HepG2 (cell line): ENCODE data around the gene RNF125. TPM values are rescaled to one million over a fixed set of nuclear protein-coding genes. Genes with fewer than 3 reads are reported as not detected.

ENCODE experiments used
- ATAC-seq: fragments of 200-7000 bp; cut with Tn5 transposase; 3 replicates; pipeline ENCODE4 v1.9.1; 2020; ENCODE audit warnings: mild to moderate bottlenecking, moderate library complexity
- BruUV-seq: library from RNA; stranded (reverse); fragments of 400-500 nt; replicated peaks from 2 replicates; lab custom pipeline; 2021; lab: Mats Ljungman, UMichigan
- CTCF ChIA-PET: fragments of 300-600 bp; formaldehyde crosslinking; extraction: SDS; loops from one replicate; lab custom pipeline; 2021; ENCODE audit warnings: low total read pairs, inconsistent platforms, low intra/inter-chr PET ratio; lab: Yijun Ruan, JAX
- POLR2A ChIA-PET: fragments of 350-600 bp; sonication (Branson Sonifier 250); formaldehyde crosslinking; loops from one replicate; lab custom pipeline; 2020; ENCODE audit warnings: antibody characterized with exemption, inconsistent platforms; lab: Yijun Ruan, JAX
- DNase-seq: peaks from one replicate; pipeline ENCODE4 v3.0.0-alpha.2; 2015; ENCODE audit warnings: low spot score
- FAIRE-seq: peaks from 3 replicates; lab custom pipeline; 2011; peaks lifted over from hg19 to GRCh38; lab: Jason Lieb, UNC
- H2AFZ ChIP-seq: one replicate; pipeline ENCODE4 v1.6.1; 2011; ENCODE audit warnings: low read length, inconsistent platforms
- H3K27ac ChIP-seq: fragments of 300-600 bp; 3 replicates; pipeline ENCODE4 v1.8.0; 2011; ENCODE audit warnings: mixed run types, mild to moderate bottlenecking, mixed read lengths, low read length, inconsistent platforms; ENCODE audit not compliant: insufficient read depth; ENCODE audit errors: extremely low read length
- H3K27me3 ChIP-seq, 2 experiments: fragments of 200-600 bp in 1 of 2; 2 replicates in 1 of 2; 3 replicates in 1 of 2; pipeline versions ENCODE4 v1.6.0 to v1.8.0; 2011; ENCODE audit warnings: low read length in 2 of 2, mild to moderate bottlenecking in 2 of 2, moderate library complexity in 2 of 2, inconsistent platforms in 1 of 2; ENCODE audit not compliant: insufficient read depth in 2 of 2, control insufficient read depth in 1 of 2
- H3K36me3 ChIP-seq, 2 experiments: fragments of 200-600 bp in 1 of 2; replicated peaks in 1 of 2; 2 replicates in 1 of 2; 3 replicates in 1 of 2; pipeline versions ENCODE4 v1.5.1 to v1.8.0; 2011; ENCODE audit warnings: low read length in 2 of 2, inconsistent platforms in 1 of 2; ENCODE audit not compliant: insufficient read depth in 2 of 2, control insufficient read depth in 1 of 2
- H3K4me1 ChIP-seq: 2 replicates; pipeline ENCODE4 v1.5.1; 2012; ENCODE audit warnings: low read length, inconsistent platforms; ENCODE audit not compliant: insufficient read depth
- H3K4me2 ChIP-seq: 2 replicates; pipeline ENCODE4 v1.6.0; 2011; ENCODE audit warnings: low read depth, low read length, inconsistent platforms
- H3K4me3 ChIP-seq, 3 experiments: fragments of 200-600 bp in 1 of 3; sonication (generic), shearing (Covaris generic) in 1 of 3; replicated peaks in 1 of 3; 2 replicates each; pipeline ENCODE4 v1.5.1; 2011 to 2016; ENCODE audit warnings: low read length in 3 of 3, inconsistent platforms in 2 of 3, low read depth in 2 of 3, mild to moderate bottlenecking in 2 of 3, control low read depth in 1 of 3, mixed read lengths in 1 of 3; ENCODE audit not compliant: insufficient read depth in 1 of 3
- H3K79me2 ChIP-seq: one replicate; pipeline ENCODE4 v1.6.1; 2011; ENCODE audit warnings: low read length, inconsistent platforms; ENCODE audit not compliant: insufficient read depth
- H3K9ac ChIP-seq: 2 replicates; pipeline ENCODE4 v1.6.0; 2011; ENCODE audit warnings: mild to moderate bottlenecking, low read depth, low read length, inconsistent platforms; ENCODE audit not compliant: insufficient read depth
- H3K9me3 ChIP-seq: 2 replicates; pipeline ENCODE4 v1.5.1; 2012; ENCODE audit warnings: mild to moderate bottlenecking, low read length
- H4K20me1 ChIP-seq: 2 replicates; pipeline ENCODE4 v1.6.0; 2011; ENCODE audit warnings: inconsistent platforms, mild to moderate bottlenecking, low read length, moderate library complexity; ENCODE audit not compliant: insufficient read depth
- CAMTA2 ChIP-seq: sonication (generic); formaldehyde crosslinking; IDR thresholded peaks from 2 replicates; pipeline ENCODE4 v1.4.0; 2020; ENCODE audit warnings: mild to moderate bottlenecking, missing genetic modification reagents, borderline replicate concordance
- CHD2 ChIP-seq: IDR thresholded peaks from 2 replicates; pipeline ENCODE4 v1.6.1; 2011; ENCODE audit warnings: low read depth, low read length, improper control_type of control experiment
- ELF4 ChIP-seq: sonication (generic); formaldehyde crosslinking; IDR thresholded peaks from 2 replicates; pipeline ENCODE4 v1.5.0; 2020; ENCODE audit warnings: missing genetic modification reagents, mild to moderate bottlenecking, moderate library complexity, borderline replicate concordance
- FOXA1 ChIP-seq, 2 experiments: fragments of 450-650 bp in 1 of 2; sonication (generic) in 1 of 2; formaldehyde crosslinking in 1 of 2; IDR thresholded peaks; 2 replicates each; pipeline versions ENCODE4 v1.4.0 to v1.6.1; 2016 to 2020; ENCODE audit warnings: missing genetic modification reagents in 1 of 2
- GATAD2A ChIP-seq: IDR thresholded peaks from 2 replicates; pipeline ENCODE4 v1.6.1; 2016
- GTF3A ChIP-seq: sonication (generic); formaldehyde crosslinking; conservative IDR thresholded peaks from 2 replicates; pipeline ENCODE4 v1.4.0; 2020; ENCODE audit warnings: mild to moderate bottlenecking, missing genetic modification reagents
- HNF4A ChIP-seq: sonication (generic); formaldehyde crosslinking; IDR thresholded peaks from 2 replicates; pipeline ENCODE4 v1.4.0; 2020; ENCODE audit warnings: missing genetic modification reagents
- HNRNPUL1 ChIP-seq: fragments of 200-400 bp; formaldehyde crosslinking; IDR thresholded peaks from 2 replicates; pipeline ENCODE4 v1.6.1; 2017; ENCODE audit warnings: low read depth, mild to moderate bottlenecking, low read length, moderate library complexity
- HOXA9 ChIP-seq: sonication (generic); formaldehyde crosslinking; IDR thresholded peaks from 2 replicates; pipeline ENCODE4 v1.8.1; 2022; ENCODE audit warnings: missing genetic modification reagents, mild to moderate bottlenecking, moderate library complexity, borderline replicate concordance
- HOXD1 ChIP-seq: sonication (generic); formaldehyde crosslinking; IDR thresholded peaks from 2 replicates; pipeline ENCODE4 v1.5.0; 2020; ENCODE audit warnings: missing genetic modification reagents
- MTA1 ChIP-seq: sonication (generic); formaldehyde crosslinking; IDR thresholded peaks from 2 replicates; pipeline ENCODE4 v1.4.0; 2020; ENCODE audit warnings: missing genetic modification reagents, mild to moderate bottlenecking, borderline replicate concordance
- NBN ChIP-seq: fragments of 450-650 bp; conservative IDR thresholded peaks from 2 replicates; pipeline ENCODE4 v1.6.1; 2017
- NFATC3 ChIP-seq: sonication (generic); formaldehyde crosslinking; IDR thresholded peaks from 2 replicates; pipeline ENCODE4 v1.5.1; 2020; ENCODE audit warnings: mild to moderate bottlenecking, missing genetic modification reagents
- PAX8 ChIP-seq: sonication (generic); formaldehyde crosslinking; IDR thresholded peaks from 2 replicates; pipeline ENCODE4 v1.8.0; 2022; ENCODE audit warnings: mild to moderate bottlenecking, missing genetic modification reagents, borderline replicate concordance
- RXRA ChIP-seq: sonication (generic); formaldehyde crosslinking; IDR thresholded peaks from 2 replicates; pipeline ENCODE4 v1.5.1; 2020; ENCODE audit warnings: missing genetic modification reagents
- SMAD3 ChIP-seq: sonication (generic); formaldehyde crosslinking; IDR thresholded peaks from 2 replicates; pipeline ENCODE4 v1.4.0; 2020; ENCODE audit warnings: missing genetic modification reagents
- SOX13 ChIP-seq, 3 experiments: fragments of 450-650 bp in 1 of 3; sonication (generic) in 1 of 3; formaldehyde crosslinking in 1 of 3; IDR thresholded peaks in 2 of 3; conservative IDR thresholded peaks in 1 of 3; 2 replicates each; pipeline versions ENCODE4 v1.5.0 to v1.6.1; 2016 to 2020; ENCODE audit warnings: antibody characterized with exemption in 1 of 3, mild to moderate bottlenecking in 1 of 3, missing compliant biosample characterization in 1 of 3, missing genetic modification reagents in 1 of 3, moderate library complexity in 1 of 3
- SOX6 ChIP-seq, 2 experiments: fragments of 450-650 bp in 1 of 2; sonication (generic) in 1 of 2; formaldehyde crosslinking in 1 of 2; IDR thresholded peaks; 2 replicates each; pipeline versions ENCODE4 v1.4.0 to v1.6.1; 2017 to 2020; ENCODE audit warnings: antibody characterized with exemption in 1 of 2, mild to moderate bottlenecking in 1 of 2, missing genetic modification reagents in 1 of 2
- SP5 ChIP-seq: IDR thresholded peaks from 2 replicates; pipeline ENCODE4 v1.6.1; 2016; ENCODE audit warnings: low read depth, borderline replicate concordance
- TCF7 ChIP-seq: sonication (generic); IDR thresholded peaks from 2 replicates; pipeline ENCODE4 v1.6.1; 2016; ENCODE audit warnings: antibody characterized with exemption, low read depth
- ZBTB37 ChIP-seq: sonication (generic); formaldehyde crosslinking; IDR thresholded peaks from 2 replicates; pipeline ENCODE4 v1.4.0; 2020; ENCODE audit warnings: mild to moderate bottlenecking, missing genetic modification reagents
- ZFY ChIP-seq: sonication (generic); formaldehyde crosslinking; IDR thresholded peaks from 2 replicates; pipeline ENCODE4 v1.4.0; 2020; ENCODE audit warnings: missing genetic modification reagents
- ZNF263 ChIP-seq: sonication (generic); formaldehyde crosslinking; IDR thresholded peaks from 2 replicates; pipeline ENCODE4 v1.4.0; 2020; ENCODE audit warnings: missing genetic modification reagents
- ZNF567 ChIP-seq: sonication (generic); formaldehyde crosslinking; IDR thresholded peaks from 2 replicates; pipeline ENCODE4 v1.8.1; 2023; ENCODE audit warnings: mild to moderate bottlenecking, missing genetic modification reagents, borderline replicate concordance
- ZNF878 ChIP-seq: sonication (generic); formaldehyde crosslinking; IDR thresholded peaks from 2 replicates; pipeline ENCODE4 v1.8.1; 2023; ENCODE audit warnings: mild to moderate bottlenecking, missing genetic modification reagents, moderate library complexity
- ZNF883 ChIP-seq: sonication (generic); formaldehyde crosslinking; IDR thresholded peaks from 2 replicates; pipeline ENCODE4 v1.5.1; 2020; ENCODE audit warnings: mild to moderate bottlenecking, missing genetic modification reagents; ENCODE audit errors: not compliant biosample characterization
- WGBS: methylation state at CpG from one replicate; pipeline ENCODE4 v1.1.6; 2017; ENCODE audit warnings: low lambda C conversion rate; 5-methylcytosine and 5-hydroxymethylcytosine counted together
- in situ Hi-C: cut with HindIII; loops from 2 replicates; pipeline ENCODE4 v1.10.0; 2017; ENCODE audit warnings: low pct_unique_long_range_greater_than_20kb; ENCODE audit not compliant: extremely low pct_ligation_motif_present
- intact Hi-C: fragments of 100-400 bp; cut with micrococcal nuclease; formaldehyde crosslinking; loops from one replicate; pipeline ENCODE4 v1.10.0; 2022; ENCODE audit not compliant: unreplicated experiment
- polyA plus RNA-seq, 8 experiments: library from polyadenylated mRNA; depleted of rRNA in 3 of 8; stranded (reverse) in 7 of 8; unstranded in 1 of 8; fragments of >200 nt; fragmentation: Illumina TruSeq in 4 of 8; extraction: Trizol in 4 of 8; gene quantifications; 2 replicates each; pipeline versions ENCODE4 v1.2.1 to v1.2.3, GENCODE V29; 2011 to 2016; ENCODE audit warnings: low read depth in 4 of 8, missing spikeins in 1 of 8, mixed read lengths in 1 of 8; ENCODE audit not compliant: insufficient read depth in 1 of 8
- total RNA-seq, 5 experiments: library from RNA; depleted of rRNA; stranded (reverse); fragments of >200 nt; fragmentation: Illumina TruSeq; extraction: Trizol; gene quantifications; 2 replicates each; pipeline ENCODE4 v1.2.3, GENCODE V29; 2016; ENCODE audit warnings: low read depth in 1 of 5

The RNF125 gene
- total and polyA plus RNA-seq, 2 of the 13 experiments (the other 11 are each of a cell fraction or from before 2014, with no cell fraction given): 0.58 to 1.8 TPM

GRCh38 chr18:31976242-31976641 is 42.4 kb upstream of the RNF125 start:
- no peaks in the 10 kb centered on the region for H3K79me2 ChIP-seq
- intact Hi-C loops: loop anchor here (2.0 to 10.0 kb wide), 3 partner anchors 33 to 421 kb away; partner anchors contain the start of gene TRAPPC8
- no peak for TF ChIP-seq NBN
- TF ChIP-seq FOXA1 (IDR thresholded peaks at IDR 0.05): no peak
- no peak for TF ChIP-seq FOXA1 (CRISPR knock-in tag; IDR thresholded peaks at IDR 0.05)
- no peak for TF ChIP-seq RXRA (CRISPR knock-in tag)
- no peak for TF ChIP-seq ZNF883 (CRISPR knock-in tag)
- TF ChIP-seq SP5 (CRISPR knock-in tag): peak; percentile 43; the same call in 1 of the 2 replicates
- no peak for TF ChIP-seq ZNF878 (CRISPR knock-in tag)
- no peak for TF ChIP-seq ZNF263 (CRISPR knock-in tag)
- TF ChIP-seq ELF4: no peak
- TF ChIP-seq TCF7: peak; percentile 51
- TF ChIP-seq NFATC3: no peak
- TF ChIP-seq GTF3A (CRISPR knock-in tag): no peak
- TF ChIP-seq CAMTA2 (CRISPR knock-in tag): no peak
- peak; percentile 48; the same call in 1 of the 2 replicates for TF ChIP-seq HOXD1 (CRISPR knock-in tag)
- TF ChIP-seq CHD2: no peak
- TF ChIP-seq HNRNPUL1: no peak
- TF ChIP-seq SMAD3 (CRISPR knock-in tag): no peak
- no peak for TF ChIP-seq SOX13 (IDR thresholded peaks at IDR 0.05)
- TF ChIP-seq SOX13 (CRISPR knock-in tag; conservative IDR thresholded peaks at IDR 0.05 in 1 of 2, IDR thresholded peaks at IDR 0.05 in 1 of 2): peak in 1 of 2 experiments; percentile 46; a peak in 2 of 4 replicates
- no peak for TF ChIP-seq ZNF567
- no peak for TF ChIP-seq HNF4A (CRISPR knock-in tag)
- no peak for TF ChIP-seq ZBTB37 (CRISPR knock-in tag)
- TF ChIP-seq MTA1 (CRISPR knock-in tag): no peak
- no peak for TF ChIP-seq ZFY (CRISPR knock-in tag)
- no peak for TF ChIP-seq GATAD2A (CRISPR knock-in tag)
- no peak for TF ChIP-seq SOX6 (IDR thresholded peaks at IDR 0.05)
- peak; percentile 21; the same call in 1 of the 2 replicates for TF ChIP-seq SOX6 (CRISPR knock-in tag; IDR thresholded peaks at IDR 0.05)
- TF ChIP-seq HOXA9 (CRISPR knock-in tag): no peak
- TF ChIP-seq PAX8 (CRISPR knock-in tag): no peak

More at GRCh38 chr18:31976242-31976641, 42.4 kb upstream of the RNF125 start:
- BruUV-seq: no TSS peak
- FAIRE-seq (no peak), DNase-seq (no peak), ATAC-seq (no peak)
- Histone ChIP-seq H3K4me3 (no peak overlapping the region), H3K4me1 (no peaks in the 10 kb centered on the region), H3K9ac (no peak overlapping the region), H3K4me2 (no peak overlapping the region), H2AFZ (no peak overlapping the region), H4K20me1 (no peaks in the 10 kb centered on the region), H3K27me3 (peaks cover 0 to 4% of the 10 kb centered on the region in 2 experiments; a peak in 1 of 5 replicates), H3K9me3 (peaks cover 33% of the 10 kb centered on the region), H3K27ac (no peak overlapping the region), H3K36me3 (no peaks in the 10 kb centered on the region)
- CTCF ChIA-PET: interaction anchor here (1.4 kb wide), 1 partner anchor 19 kb away, joined by 3 read pairs; no protein-coding TSS in a partner anchor
- 10% methylated on average over 3 of the region's 3 CpGs for WGBS
- in situ Hi-C loops: loop anchor here (10.0 kb wide), 1 partner anchor 421 kb away; no protein-coding TSS in a partner anchor
- POLR2A ChIA-PET: interaction anchor here (1.1 kb wide), 1 partner anchor 33 kb away, joined by 3 read pairs; the partner anchor contains the start of gene TRAPPC8
